ENCODE data around the gene PCED1B.

PCED1B gene

GRCh38 chr12:47073951-47074350, 5.5 kb upstream of the PCED1B start:
- TF ChIP-seq, protein P1, sequence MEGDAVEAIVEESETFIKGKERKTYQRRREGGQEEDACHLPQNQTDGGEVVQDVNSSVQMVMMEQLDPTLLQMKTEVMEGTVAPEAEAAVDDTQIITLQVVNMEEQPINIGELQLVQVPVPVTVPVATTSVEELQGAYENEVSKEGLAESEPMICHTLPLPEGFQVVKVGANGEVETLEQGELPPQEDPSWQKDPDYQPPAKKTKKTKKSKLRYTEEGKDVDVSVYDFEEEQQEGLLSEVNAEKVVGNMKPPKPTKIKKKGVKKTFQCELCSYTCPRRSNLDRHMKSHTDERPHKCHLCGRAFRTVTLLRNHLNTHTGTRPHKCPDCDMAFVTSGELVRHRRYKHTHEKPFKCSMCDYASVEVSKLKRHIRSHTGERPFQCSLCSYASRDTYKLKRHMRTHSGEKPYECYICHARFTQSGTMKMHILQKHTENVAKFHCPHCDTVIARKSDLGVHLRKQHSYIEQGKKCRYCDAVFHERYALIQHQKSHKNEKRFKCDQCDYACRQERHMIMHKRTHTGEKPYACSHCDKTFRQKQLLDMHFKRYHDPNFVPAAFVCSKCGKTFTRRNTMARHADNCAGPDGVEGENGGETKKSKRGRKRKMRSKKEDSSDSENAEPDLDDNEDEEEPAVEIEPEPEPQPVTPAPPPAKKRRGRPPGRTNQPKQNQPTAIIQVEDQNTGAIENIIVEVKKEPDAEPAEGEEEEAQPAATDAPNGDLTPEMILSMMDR (IDR thresholded peaks at IDR 0.05), result no peak

DNA sequence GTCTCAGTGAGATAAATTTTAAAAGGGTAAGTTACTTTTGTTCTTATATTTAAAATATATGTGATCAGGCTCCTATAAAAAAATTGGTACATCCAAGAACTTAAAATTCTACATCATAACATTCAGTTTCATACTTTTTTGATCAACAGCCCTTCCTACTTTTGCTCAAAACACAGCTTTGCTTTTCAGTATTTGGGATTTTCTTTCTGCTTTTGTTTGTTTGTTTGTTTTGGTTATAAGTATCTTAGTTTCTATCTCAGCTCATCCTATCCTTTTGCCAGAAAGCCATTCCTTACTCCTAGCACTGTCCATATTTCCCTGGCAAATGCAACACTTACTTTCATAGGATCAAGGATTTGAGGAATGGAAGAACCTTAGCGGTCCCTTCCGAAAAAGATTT, 4.7 kb upstream of the PCED1B start:
- TF ChIP-seq, protein P1 (IDR thresholded peaks at IDR 0.05), result no peak

- TF ChIP-seq, protein P1 (IDR thresholded peaks at IDR 0.05), result no peak
Measured at GRCh38 chr12:47075192-47076084, 4.0 kb upstream of the PCED1B start.

DNA sequence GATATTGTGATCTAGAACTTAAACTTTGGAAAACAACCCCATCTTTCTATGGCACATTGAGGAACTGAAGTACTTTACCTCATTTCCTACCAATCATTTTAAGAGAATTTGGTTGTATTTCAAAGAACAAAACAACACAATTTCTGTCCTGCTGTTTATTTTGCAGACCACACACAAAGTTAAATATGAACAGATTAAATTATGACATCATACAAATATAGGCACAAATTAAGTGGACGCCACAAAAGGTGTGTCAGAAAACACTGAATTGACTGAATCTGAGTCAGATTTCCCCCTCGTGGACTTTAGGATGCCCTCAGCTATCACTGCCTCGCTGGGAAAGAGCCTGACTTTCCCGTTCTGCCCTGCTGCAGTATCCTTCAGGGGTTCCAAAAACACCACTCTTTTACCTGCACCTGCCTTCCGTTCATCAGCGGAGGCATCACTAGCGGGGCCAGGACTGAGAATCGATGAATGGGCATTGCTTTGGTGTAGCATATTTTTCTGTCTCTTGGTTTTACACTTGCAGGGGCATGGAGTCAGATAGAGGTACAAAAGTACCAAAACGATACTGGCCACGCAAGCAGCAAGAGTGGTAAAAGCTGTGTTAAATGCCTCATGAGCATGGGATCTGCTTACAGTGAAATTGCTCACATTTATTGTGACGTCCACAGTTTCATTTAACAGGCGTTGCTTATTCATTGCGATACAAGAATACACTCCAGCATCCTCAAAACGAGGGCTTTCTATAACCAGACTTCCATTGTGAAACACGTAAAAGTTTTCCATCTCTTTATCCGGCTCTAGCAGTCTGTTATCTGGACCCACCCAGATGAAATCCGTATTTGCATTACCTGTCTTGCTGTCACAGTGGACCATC, 2.0 kb upstream of the PCED1B start:
- TF ChIP-seq, protein P1 (IDR thresholded peaks at IDR 0.05), result no peak

DNA sequence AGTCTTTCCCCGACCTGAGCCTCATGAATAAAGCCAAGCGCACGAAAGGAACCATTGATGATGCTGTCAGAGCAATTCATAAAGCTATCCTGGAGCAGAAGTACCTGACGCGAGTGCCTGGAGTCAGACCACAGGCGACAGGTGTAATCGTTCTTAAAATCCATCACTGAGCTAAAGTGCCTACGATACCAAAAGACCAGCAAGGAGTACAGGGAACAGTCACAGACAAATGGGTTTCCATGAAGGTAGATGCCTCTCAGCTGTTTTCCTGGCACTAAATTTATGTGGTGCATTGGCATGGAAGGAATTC, 1.4 kb upstream of the PCED1B start:
- TF ChIP-seq, protein P1 (IDR thresholded peaks at IDR 0.05), result no peak

DNA sequence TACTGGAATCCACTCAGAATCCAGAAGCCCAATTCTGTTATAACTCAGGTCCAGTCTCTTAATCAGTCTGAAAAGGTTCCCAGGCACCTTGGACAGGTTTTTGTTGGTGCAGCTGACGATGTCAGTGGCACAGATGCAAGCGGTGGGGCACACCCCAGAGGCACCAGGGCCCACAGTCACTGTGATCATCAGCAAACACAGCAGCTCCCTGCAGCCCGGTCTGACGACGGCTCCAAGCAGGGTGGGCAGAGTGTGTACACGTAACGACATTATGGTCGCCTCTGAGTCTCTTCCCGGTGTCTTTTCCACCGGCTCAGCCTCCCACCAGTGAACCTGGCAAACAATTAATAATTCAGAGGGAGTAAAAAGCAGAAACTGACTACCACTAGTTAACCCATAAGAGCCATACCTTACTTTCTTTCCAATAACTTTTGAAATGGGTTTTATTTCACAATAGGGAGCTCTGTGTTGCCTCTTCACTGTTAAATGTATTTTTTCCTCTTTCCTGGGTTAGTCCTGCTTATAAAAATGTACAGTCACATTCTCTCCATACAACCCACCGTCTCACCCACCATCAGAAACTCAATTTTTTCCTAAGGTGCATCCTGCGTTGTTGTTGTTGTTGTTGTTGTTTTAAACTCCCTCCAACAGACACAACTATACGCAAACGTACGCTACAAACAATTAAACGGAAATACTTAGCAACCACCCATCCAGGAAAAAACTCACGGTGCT, 521 bp upstream of the PCED1B start:
- TF ChIP-seq, protein P1 (IDR thresholded peaks at IDR 0.05), result no peak

DNA sequence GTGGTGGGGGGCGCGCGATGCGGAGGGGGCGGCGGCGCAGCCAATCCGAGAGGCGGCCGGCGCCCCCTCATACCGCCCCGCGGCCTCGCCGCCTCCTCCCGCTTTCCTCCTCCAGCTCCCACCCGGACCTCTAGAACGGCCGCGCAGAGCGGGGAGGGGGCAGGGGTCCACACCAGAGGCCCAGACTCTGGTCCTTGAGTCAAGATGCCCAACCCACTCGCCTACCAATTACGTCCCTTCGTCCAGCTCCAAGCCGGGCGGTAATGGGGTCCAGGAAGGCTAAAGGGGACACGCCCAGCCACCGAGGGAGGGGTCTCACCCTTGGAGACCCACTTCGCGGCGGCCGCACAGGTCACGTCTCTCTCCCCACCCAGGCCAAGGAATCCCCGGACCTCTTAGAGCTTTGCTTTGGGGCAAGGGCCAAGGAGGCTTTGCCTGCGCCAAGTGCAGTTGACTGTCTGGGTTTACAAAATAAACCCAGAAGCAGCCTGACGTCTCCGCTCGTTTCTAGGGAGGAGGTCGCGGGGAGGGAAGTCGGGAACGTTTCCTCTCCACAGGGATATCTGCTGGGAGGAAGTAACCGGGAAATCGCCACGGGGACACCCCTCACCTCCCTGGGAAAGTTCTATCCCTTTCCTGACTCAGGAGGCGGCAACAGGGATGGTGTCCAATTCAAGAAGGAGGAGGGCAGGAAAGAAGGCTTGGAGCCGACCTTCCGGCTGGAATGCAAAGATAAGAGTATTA, 732 bp downstream of the PCED1B start:
- TF ChIP-seq, protein P1 (IDR thresholded peaks at IDR 0.05), result no peak
